WI38 (cell line): ENCODE measurements around the gene MC5R.
A peak's percentile ranks its signal among the peaks of the same experiment; 100 is the strongest.

Experiments
- H3K4me3 ChIP-seq: 2 replicates; pipeline ENCODE4 v1.5.1; 2011; ENCODE audit warnings: low read depth, mild to moderate bottlenecking, control low read depth, low read length
- CTCF ChIP-seq: IDR thresholded peaks from 2 replicates; pipeline ENCODE4 v1.5.1; 2012; ENCODE audit warnings: low read depth, mild to moderate bottlenecking, control low read depth, low read length

Gene MC5R

GRCh38 chr18:13823707-13824395, at the start of gene MC5R:
TSS of gene MC5R (plus strand) at chr18:13824149. CDS start at chr18:13825766, 1,617 bp downstream.
- TF ChIP-seq CTCF: peak; percentile 75
- peak within 1 kb of the TSS; percentile 47 for H3K4me3 ChIP-seq

- no peak overlapping the region for H3K4me3 ChIP-seq
- TF ChIP-seq CTCF: no peak
These were observed 48.9 kb upstream of the MC5R start for GRCh38 chr18:13775058-13775457.

GRCh38 chr18:13791181-13791580, 32.8 kb upstream of the MC5R start:
- no peak overlapping the region for H3K4me3 ChIP-seq
- TF ChIP-seq CTCF: no peak

- no peak overlapping the region for H3K4me3 ChIP-seq
- no peak for TF ChIP-seq CTCF
These were observed 30.1 kb upstream of the MC5R start for GRCh38 chr18:13793819-13794218.

GRCh38 chr18:13796515-13796914, 27.4 kb upstream of the MC5R start:
- no peak overlapping the region for H3K4me3 ChIP-seq
- no peak for TF ChIP-seq CTCF

GRCh38 chr18:13797157-13797611, 26.8 kb upstream of the MC5R start:
- H3K4me3 ChIP-seq: no peak overlapping the region
- TF ChIP-seq CTCF: no peak

- H3K4me3 ChIP-seq: no peak overlapping the region
- no peak for TF ChIP-seq CTCF
These were observed 24.6 kb upstream of the MC5R start for GRCh38 chr18:13799396-13799795.
